Measurements from ENCODE around the gene SKOR2.
"Not testable (repeated sequence)": the region's sequence is repeated elsewhere in the genome, so short reads cannot be mapped to it uniquely, and the experiment has no call there.

DNA sequence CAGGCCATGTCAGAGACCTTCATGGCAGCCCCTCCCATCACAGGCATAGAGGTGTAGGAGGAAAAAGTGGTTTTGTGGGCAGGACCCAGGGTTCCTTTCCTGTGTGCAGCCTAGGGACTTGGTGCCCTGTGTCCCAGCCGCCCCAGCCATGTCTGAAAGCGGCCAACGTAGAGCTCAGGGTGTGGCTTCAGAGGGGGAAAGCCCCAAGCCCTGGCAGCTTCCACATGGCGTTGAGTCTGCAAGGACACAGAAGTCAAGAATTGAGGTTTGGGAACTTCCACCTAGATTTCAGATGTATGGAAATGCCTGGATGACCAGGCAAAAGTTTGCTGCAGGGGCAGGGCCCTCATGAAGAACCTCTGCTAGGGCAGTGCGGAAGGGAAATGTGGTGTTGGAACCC, 69.3 kb downstream of the SKOR2 start:
- TF ChIP-seq CTCF (CRISPR knock-in tag; IDR thresholded peaks at IDR 0.05); ZNF543 (CRISPR knock-in tag; IDR thresholded peaks at IDR 0.05); FOXA1 (IDR thresholded peaks at IDR 0.05); FOXA1 (CRISPR knock-in tag; IDR thresholded peaks at IDR 0.05); RAD21 (CRISPR knock-in tag; IDR thresholded peaks at IDR 0.05); SAFB2 (CRISPR knock-in tag; IDR thresholded peaks at IDR 0.05; ENCODE audit: borderline replicate concordance, low read depth): not testable (repeated sequence)
- TF ChIP-seq, protein P1, sequence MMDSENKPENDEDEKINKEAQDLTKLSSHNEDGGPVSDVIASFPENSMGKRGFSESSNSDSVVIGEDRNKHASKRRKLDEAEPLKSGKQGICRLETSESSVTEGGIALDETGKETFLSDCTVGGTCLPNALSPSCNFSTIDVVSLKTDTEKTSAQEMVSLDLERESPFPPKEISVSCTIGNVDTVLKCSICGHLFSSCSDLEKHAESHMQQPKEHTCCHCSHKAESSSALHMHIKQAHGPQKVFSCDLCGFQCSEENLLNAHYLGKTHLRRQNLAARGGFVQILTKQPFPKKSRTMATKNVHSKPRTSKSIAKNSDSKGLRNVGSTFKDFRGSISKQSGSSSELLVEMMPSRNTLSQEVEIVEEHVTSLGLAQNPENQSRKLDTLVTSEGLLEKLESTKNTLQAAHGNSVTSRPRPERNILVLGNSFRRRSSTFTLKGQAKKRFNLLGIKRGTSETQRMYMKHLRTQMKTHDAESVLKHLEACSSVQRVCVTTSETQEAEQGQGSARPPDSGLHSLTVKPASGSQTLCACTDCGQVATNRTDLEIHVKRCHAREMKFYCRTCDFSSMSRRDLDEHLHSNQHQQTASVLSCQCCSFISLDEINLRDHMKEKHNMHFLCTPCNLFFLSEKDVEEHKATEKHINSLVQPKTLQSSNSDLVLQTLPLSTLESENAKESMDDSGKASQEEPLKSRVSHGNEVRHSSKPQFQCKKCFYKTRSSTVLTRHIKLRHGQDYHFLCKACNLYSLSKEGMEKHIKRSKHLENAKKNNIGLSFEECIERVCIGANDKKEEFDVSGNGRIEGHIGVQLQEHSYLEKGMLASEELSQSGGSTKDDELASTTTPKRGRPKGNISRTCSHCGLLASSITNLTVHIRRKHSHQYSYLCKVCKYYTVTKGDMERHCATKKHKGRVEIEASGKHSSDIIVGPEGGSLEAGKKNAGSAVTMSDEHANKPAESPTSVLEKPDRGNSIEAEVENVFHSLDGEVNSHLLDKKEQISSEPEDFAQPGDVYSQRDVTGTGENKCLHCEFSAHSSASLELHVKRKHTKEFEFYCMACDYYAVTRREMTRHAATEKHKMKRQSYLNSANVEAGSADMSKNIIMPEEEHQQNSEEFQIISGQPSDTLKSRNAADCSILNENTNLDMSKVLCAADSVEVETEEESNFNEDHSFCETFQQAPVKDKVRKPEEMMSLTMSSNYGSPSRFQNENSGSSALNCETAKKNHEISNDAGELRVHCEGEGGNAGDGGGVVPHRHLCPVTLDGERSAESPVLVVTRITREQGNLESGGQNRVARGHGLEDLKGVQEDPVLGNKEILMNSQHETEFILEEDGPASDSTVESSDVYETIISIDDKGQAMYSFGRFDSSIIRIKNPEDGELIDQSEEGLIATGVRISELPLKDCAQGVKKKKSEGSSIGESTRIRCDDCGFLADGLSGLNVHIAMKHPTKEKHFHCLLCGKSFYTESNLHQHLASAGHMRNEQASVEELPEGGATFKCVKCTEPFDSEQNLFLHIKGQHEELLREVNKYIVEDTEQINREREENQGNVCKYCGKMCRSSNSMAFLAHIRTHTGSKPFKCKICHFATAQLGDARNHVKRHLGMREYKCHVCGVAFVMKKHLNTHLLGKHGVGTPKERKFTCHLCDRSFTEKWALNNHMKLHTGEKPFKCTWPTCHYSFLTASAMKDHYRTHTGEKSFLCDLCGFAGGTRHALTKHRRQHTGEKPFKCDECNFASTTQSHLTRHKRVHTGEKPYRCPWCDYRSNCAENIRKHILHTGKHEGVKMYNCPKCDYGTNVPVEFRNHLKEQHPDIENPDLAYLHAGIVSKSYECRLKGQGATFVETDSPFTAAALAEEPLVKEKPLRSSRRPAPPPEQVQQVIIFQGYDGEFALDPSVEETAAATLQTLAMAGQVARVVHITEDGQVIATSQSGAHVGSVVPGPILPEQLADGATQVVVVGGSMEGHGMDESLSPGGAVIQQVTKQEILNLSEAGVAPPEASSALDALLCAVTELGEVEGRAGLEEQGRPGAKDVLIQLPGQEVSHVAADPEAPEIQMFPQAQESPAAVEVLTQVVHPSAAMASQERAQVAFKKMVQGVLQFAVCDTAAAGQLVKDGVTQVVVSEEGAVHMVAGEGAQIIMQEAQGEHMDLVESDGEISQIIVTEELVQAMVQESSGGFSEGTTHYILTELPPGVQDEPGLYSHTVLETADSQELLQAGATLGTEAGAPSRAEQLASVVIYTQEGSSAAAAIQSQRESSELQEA (CRISPR knock-in tag; IDR thresholded peaks at IDR 0.05; ENCODE audit: not compliant biosample characterization), result not testable (repeated sequence)

Measured in HepG2 (cell line).